IPS-15b (cell line): ENCODE data around the gene FRMD4A.

ENCODE experiments used
- H3K27me3 ChIP-seq: one replicate; pipeline ENCODE4 v1.6.1; 2013; ENCODE audit warnings: low read length; ENCODE audit not compliant: control insufficient read depth, insufficient read depth
- H3K36me3 ChIP-seq: one replicate; pipeline ENCODE4 v1.6.1; 2013; ENCODE audit warnings: low read length; ENCODE audit not compliant: control insufficient read depth, insufficient read depth
- H3K4me1 ChIP-seq: one replicate; pipeline ENCODE4 v1.6.1; 2013; ENCODE audit warnings: mild to moderate bottlenecking, low read length; ENCODE audit not compliant: control insufficient read depth, insufficient read depth
- H3K4me3 ChIP-seq: one replicate; pipeline ENCODE4 v1.5.1; 2013; ENCODE audit warnings: low read depth, low read length
- H3K9ac ChIP-seq: one replicate; pipeline ENCODE4 v1.6.1; 2013; ENCODE audit warnings: low read depth, mild to moderate bottlenecking, low read length
- H3K9me3 ChIP-seq: one replicate; pipeline ENCODE4 v1.6.1; 2013; ENCODE audit warnings: mild to moderate bottlenecking, low read length; ENCODE audit not compliant: control insufficient read depth, insufficient read depth

The FRMD4A gene

DNA sequence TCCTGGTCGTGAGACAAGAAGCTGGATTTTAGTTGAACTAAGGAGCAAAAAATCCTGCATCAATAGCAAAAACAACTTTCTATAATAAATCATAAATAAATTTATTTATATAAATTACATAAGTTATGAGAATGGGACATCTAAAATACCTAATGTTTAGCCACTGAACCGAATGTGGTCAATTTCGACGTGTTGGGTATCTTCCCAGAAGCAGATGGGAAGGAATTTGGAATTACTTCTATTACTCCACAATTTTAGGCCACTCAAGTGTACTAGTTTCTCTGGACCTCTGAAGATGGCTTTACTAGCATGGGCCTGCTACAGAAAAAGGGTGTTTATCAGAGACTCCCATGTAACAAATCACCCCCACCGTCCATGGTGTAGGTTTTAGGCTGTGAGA, 572.0 kb downstream of the FRMD4A start:
- Histone ChIP-seq H3K9me3 (no peaks in the 10 kb centered on the region), H3K4me1 (peaks cover 16% of the 10 kb centered on the region), H3K36me3 (no peaks in the 10 kb centered on the region), H3K9ac (no peak overlapping the region), H3K4me3 (no peak overlapping the region), H3K27me3 (no peaks in the 10 kb centered on the region)

- Histone ChIP-seq H3K27me3 (no peaks in the 10 kb centered on the region), H3K36me3 (no peaks in the 10 kb centered on the region), H3K9ac (no peak overlapping the region), H3K4me1 (peaks cover 16% of the 10 kb centered on the region), H3K9me3 (no peaks in the 10 kb centered on the region), H3K4me3 (no peak overlapping the region)
Observed at GRCh38 chr10:13758312-13758711, 572.4 kb downstream of the FRMD4A start.

DNA sequence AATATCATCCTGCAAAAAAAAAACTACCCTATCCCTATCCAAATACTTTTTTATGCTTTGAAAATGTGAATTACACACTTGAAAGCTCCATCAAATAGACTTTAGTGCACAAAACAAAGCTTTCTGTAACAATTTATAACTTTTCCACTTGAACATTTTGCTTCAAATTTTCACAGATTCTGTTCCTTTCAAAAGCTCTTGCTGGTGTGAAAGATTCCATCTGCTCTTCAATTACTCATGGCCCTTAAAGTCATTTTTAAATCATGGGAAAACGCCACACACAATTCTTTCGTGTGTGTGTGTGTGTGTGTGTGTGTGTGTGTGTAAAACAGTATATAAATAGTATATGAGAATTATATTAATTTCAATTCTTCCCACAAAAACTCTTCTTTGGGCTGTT, 576.4 kb downstream of the FRMD4A start:
- Histone ChIP-seq H3K9me3 (no peaks in the 10 kb centered on the region), H3K36me3 (no peaks in the 10 kb centered on the region), H3K9ac (no peak overlapping the region), H3K4me1 (peaks cover 13% of the 10 kb centered on the region), H3K27me3 (no peaks in the 10 kb centered on the region), H3K4me3 (no peak overlapping the region)

- H3K9me3 ChIP-seq: no peaks in the 10 kb centered on the region
- H3K27me3 ChIP-seq: no peaks in the 10 kb centered on the region
- no peaks in the 10 kb centered on the region for H3K4me1 ChIP-seq
- H3K4me3 ChIP-seq: no peak overlapping the region
- H3K36me3 ChIP-seq: no peaks in the 10 kb centered on the region
- H3K9ac ChIP-seq: no peak overlapping the region
Observed at GRCh38 chr10:13751191-13751764, 579.4 kb downstream of the FRMD4A start.

DNA sequence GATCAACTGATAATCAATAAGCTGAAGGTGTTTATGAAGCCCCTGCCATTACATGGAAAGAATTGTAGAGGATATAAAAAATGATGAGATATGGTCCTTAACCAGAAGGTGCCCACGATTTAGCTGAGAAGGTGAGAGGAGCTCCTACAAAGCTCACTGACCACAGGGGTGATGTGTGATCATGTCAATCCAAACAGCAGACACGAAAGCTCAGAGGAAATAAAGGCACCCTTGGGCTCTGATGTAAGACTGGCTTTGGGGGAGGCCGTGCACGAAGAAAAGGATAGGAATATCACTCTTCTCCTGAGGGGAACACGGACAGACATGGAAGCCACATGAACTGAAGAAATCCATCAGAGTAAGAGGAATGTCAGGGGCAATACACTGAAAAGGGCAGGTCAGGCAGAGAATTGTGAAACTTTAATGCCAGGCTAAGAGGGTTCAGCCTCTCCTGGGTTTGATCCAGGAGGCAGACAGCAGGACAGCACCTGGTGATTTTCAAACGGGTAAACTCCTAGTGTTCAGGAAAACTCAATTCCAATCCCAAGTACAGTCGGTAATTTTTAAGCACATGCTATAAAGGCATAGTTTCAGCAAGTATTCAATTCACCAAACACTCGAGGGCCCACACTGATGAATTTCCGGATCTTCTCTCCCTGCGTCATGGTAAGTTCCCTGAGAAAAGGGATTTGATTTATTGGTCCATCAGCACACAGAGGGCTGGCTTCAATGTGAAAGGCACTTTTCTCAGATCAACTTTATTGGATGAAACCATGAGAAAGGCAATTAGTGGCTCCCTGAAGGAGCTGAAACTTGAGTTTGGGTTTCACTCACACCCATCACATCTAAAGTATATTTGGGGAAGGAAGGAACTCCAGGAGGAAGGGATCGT, 580.2 kb downstream of the FRMD4A start:
- H3K9me3 ChIP-seq: no peaks in the 10 kb centered on the region
- H3K27me3 ChIP-seq: no peaks in the 10 kb centered on the region
- H3K36me3 ChIP-seq: no peaks in the 10 kb centered on the region
- no peak overlapping the region for H3K9ac ChIP-seq
- no peak overlapping the region for H3K4me3 ChIP-seq
- H3K4me1 ChIP-seq: no peaks in the 10 kb centered on the region

- Histone ChIP-seq H3K27me3 (no peaks in the 10 kb centered on the region), H3K9ac (no peak overlapping the region), H3K36me3 (no peaks in the 10 kb centered on the region), H3K4me3 (no peak overlapping the region), H3K9me3 (no peaks in the 10 kb centered on the region), H3K4me1 (no peaks in the 10 kb centered on the region)
Observed at GRCh38 chr10:13745271-13745670, 585.5 kb downstream of the FRMD4A start.

GRCh38 chr10:13743963-13744362, 586.8 kb downstream of the FRMD4A start:
- no peak overlapping the region for H3K4me3 ChIP-seq
- H3K36me3 ChIP-seq: no peaks in the 10 kb centered on the region
- H3K9me3 ChIP-seq: no peaks in the 10 kb centered on the region
- H3K9ac ChIP-seq: no peak overlapping the region
- H3K27me3 ChIP-seq: no peaks in the 10 kb centered on the region
- no peaks in the 10 kb centered on the region for H3K4me1 ChIP-seq

DNA sequence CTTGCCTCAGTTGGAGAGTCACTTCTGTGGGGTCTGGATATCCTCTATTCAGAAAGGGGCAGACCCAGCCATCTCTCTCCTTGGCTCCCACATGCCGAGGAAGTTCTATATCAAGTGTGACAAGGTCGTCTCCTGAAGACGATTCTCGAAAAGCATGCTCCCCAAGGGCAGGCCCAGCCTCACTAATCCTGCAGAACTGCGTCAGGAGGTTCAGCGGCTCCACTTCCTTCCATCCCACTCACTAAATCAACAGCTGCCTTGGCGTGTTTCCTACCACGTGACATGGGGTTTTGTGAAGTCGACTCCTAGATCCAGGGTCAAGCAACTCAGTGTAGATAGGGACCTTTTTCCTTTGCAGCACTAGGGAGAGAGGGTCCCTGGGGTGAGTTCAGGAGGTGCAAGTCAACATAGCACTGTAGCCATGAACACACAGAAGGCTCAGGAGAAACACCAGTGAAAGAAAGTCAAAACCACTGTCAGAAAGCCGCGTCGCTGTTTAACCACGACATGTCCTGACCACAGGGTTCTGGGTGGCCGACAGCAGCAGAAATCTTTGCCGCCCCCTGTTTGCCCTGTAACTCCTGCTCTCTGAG, 587.5 kb downstream of the FRMD4A start:
- H3K4me1 ChIP-seq: no peaks in the 10 kb centered on the region
- H3K27me3 ChIP-seq: no peaks in the 10 kb centered on the region
- no peak overlapping the region for H3K4me3 ChIP-seq
- no peaks in the 10 kb centered on the region for H3K9me3 ChIP-seq
- no peak overlapping the region for H3K9ac ChIP-seq
- no peaks in the 10 kb centered on the region for H3K36me3 ChIP-seq

DNA sequence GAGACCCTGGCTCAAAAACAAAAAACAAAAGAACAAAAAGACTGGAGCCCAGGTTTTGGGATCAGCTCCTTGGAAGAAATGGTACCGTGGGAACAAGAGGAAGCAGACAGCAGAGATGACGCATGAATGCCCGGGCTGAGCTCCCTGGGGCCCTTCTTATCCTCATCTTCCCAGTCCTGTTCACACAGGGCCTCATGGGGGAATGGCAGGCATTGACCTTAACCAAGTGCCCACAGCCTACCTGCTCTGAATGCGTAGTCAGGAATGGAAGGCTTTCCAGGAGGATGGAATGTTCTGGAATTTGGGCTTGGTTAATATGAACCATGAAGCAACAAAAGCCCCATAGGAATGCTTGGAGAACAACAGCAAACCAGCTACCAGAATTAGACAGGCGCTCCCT, 589.3 kb downstream of the FRMD4A start:
- Histone ChIP-seq H3K27me3 (no peaks in the 10 kb centered on the region), H3K9ac (no peak overlapping the region), H3K36me3 (no peaks in the 10 kb centered on the region), H3K9me3 (no peaks in the 10 kb centered on the region), H3K4me3 (no peak overlapping the region), H3K4me1 (peaks cover 2% of the 10 kb centered on the region)

- Histone ChIP-seq H3K9ac (no peak overlapping the region), H3K4me3 (no peak overlapping the region)
Observed at GRCh38 chr10:13740461-13740860, 590.3 kb downstream of the FRMD4A start.

GRCh38 chr10:13739183-13739582, 591.5 kb downstream of the FRMD4A start:
- Histone ChIP-seq H3K9ac (no peak overlapping the region), H3K4me1 (peaks cover 2% of the 10 kb centered on the region), H3K9me3 (no peaks in the 10 kb centered on the region), H3K36me3 (no peaks in the 10 kb centered on the region), H3K4me3 (no peak overlapping the region), H3K27me3 (no peaks in the 10 kb centered on the region)

More at GRCh38 chr10:13740461-13740860, 590.3 kb downstream of the FRMD4A start:
- Histone ChIP-seq H3K27me3 (no peaks in the 10 kb centered on the region), H3K4me1 (peaks cover 2% of the 10 kb centered on the region), H3K36me3 (no peaks in the 10 kb centered on the region), H3K9me3 (no peaks in the 10 kb centered on the region)

DNA sequence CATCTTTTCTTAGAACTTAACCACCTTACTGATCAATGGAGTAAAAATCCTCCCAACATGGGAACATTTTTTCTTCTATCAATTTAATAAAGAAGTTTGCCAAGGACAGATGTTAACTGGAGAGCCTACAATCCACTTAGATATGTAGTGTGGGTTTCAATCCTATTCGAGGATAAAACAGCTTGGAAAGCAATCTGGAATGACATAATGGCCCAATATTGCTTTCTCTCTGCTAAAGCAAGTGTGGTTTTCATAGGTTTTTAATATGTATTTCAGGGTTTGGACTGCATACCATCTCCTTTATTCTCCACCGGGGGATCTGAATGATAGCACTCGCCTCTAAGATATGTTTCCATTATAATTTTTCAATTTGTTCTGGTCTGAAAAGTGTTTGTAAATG, 594.2 kb downstream of the FRMD4A start:
- peaks cover 2% of the 10 kb centered on the region for H3K4me1 ChIP-seq
- H3K9me3 ChIP-seq: no peaks in the 10 kb centered on the region
- no peaks in the 10 kb centered on the region for H3K36me3 ChIP-seq
- no peak overlapping the region for H3K9ac ChIP-seq
- no peaks in the 10 kb centered on the region for H3K27me3 ChIP-seq
- no peak overlapping the region for H3K4me3 ChIP-seq
